ENCODE results near the gene MICU1.
"Not testable (repeated sequence)": the region's sequence is repeated elsewhere in the genome, so short reads cannot be mapped to it uniquely, and the experiment has no call there.

Gene MICU1

GRCh38 chr10:72459301-72459700 lies 166.6 kb downstream of the MICU1 start:
- TF ChIP-seq, protein P1, sequence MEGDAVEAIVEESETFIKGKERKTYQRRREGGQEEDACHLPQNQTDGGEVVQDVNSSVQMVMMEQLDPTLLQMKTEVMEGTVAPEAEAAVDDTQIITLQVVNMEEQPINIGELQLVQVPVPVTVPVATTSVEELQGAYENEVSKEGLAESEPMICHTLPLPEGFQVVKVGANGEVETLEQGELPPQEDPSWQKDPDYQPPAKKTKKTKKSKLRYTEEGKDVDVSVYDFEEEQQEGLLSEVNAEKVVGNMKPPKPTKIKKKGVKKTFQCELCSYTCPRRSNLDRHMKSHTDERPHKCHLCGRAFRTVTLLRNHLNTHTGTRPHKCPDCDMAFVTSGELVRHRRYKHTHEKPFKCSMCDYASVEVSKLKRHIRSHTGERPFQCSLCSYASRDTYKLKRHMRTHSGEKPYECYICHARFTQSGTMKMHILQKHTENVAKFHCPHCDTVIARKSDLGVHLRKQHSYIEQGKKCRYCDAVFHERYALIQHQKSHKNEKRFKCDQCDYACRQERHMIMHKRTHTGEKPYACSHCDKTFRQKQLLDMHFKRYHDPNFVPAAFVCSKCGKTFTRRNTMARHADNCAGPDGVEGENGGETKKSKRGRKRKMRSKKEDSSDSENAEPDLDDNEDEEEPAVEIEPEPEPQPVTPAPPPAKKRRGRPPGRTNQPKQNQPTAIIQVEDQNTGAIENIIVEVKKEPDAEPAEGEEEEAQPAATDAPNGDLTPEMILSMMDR (IDR thresholded peaks at IDR 0.05; ENCODE audit: low read depth, low read length): no peak
- no peak overlapping the region for H3K4me3 ChIP-seq (replicated peaks in 1 of 2; ENCODE audit: low read depth in 2 of 2, low read length in 2 of 2)
- no peak for DNase-seq (ENCODE audit: low read depth in 2 of 2)

DNA sequence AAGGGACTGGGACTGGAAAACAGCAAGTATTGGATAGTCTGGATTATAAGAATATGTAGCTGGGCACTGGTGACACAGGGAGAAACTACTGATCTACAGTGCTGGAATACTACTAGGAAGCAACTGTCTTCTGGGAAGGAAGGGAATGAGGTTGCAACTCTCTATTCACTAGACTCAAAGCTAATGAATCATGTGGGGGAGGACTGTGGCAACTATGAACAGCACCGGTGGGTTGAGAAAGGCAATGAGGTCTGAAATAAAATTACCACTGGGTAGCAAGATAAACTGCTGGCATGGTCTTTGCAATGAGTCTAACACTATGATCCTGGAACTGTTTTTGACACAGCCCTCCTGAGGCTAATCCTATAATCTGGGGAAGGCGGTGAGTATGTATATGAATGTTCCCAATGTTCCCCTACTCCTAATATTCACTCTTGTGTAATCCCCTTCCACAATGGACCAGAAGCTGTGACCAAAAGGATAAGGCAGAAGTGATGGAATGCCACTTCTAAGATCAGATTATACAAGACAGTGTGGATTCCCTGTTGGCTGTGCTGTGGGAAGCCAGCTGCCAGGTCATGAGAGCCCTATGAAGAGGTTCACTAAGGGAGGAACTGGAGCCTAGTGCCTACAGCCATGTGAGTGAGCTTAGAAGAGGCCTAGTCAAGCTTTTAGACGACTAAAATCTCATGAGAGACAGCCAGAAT lies 169.8 kb downstream of the MICU1 start:
- TF ChIP-seq, protein P1 (IDR thresholded peaks at IDR 0.05; ENCODE audit: low read depth, low read length): no peak
- no peak overlapping the region for H3K4me3 ChIP-seq (replicated peaks in 1 of 2; ENCODE audit: low read depth in 2 of 2, low read length in 2 of 2)
- peak; percentile 35 to 47 for DNase-seq (ENCODE audit: low read depth in 2 of 2)

DNA sequence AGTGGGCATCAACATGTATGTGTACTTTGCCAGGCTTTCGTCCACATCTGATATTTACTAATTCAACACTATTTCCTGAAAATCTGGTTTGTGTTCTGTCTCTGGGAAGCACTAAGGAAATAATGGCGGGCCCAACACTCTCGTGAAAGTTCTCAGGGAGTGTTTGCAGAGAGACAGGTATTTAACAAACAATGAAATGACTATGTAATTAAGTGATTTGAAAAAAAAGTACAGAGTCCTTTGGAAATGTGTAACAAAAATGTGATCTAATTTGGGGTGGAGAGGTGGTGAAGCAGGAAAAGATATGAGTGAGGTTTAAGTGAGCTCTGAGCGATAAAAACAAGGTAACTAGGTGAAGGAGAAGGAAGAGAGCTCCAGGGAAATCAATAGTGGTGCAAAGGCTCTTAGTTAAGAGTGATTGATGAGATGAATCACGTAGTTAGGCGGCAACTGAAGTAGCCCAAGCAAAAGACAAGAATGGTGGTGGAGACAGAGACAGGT lies 175.9 kb downstream of the MICU1 start:
- TF ChIP-seq, protein P1 (IDR thresholded peaks at IDR 0.05; ENCODE audit: low read depth, low read length): no peak
- no peak for DNase-seq (ENCODE audit: low read depth in 2 of 2)

GRCh38 chr10:72445851-72446250 lies 180.0 kb downstream of the MICU1 start:
- H3K4me3 ChIP-seq (replicated peaks in 1 of 2; ENCODE audit: low read depth in 2 of 2, low read length in 2 of 2): no peak overlapping the region
- no peak for DNase-seq (ENCODE audit: low read depth in 2 of 2)
- TF ChIP-seq, protein P1 (IDR thresholded peaks at IDR 0.05; ENCODE audit: low read depth, low read length): no peak

More for the DNA sequence above, 175.9 kb downstream of the MICU1 start:
- no peak overlapping the region for H3K4me3 ChIP-seq (replicated peaks in 1 of 2; ENCODE audit: low read depth in 2 of 2, low read length in 2 of 2)

- not testable (repeated sequence) for H3K4me3 ChIP-seq (replicated peaks in 1 of 2; ENCODE audit: low read depth in 2 of 2, low read length in 2 of 2); DNase-seq (ENCODE audit: low read depth in 2 of 2)
Measured at GRCh38 chr10:72442969-72443368, 182.9 kb downstream of the MICU1 start.

DNA sequence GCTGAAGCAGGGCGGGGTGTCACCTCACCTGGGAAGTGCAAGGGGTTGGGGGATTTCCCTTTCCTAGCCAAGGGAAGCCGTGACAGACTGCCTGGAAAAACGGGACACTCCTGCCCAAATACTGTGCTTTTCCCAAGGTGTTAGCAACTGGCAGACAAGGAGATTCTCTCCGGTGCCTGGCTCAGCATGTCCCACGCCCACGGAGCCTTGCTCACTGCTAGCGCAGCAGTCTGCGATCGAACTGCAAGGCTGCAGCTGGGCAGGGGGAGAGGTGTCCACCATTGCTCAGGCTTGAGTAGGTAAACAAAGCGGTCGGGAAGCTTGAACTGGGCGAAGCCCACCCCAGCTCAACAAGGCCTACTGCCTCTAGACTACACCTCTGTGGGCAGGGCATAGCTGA lies 190.3 kb downstream of the MICU1 start:
- TF ChIP-seq, protein P1 (IDR thresholded peaks at IDR 0.05; ENCODE audit: low read depth, low read length): no peak
- H3K4me3 ChIP-seq (replicated peaks in 1 of 2; ENCODE audit: low read depth in 2 of 2, low read length in 2 of 2): no peak overlapping the region
- no peak for DNase-seq (ENCODE audit: low read depth in 2 of 2)

DNA sequence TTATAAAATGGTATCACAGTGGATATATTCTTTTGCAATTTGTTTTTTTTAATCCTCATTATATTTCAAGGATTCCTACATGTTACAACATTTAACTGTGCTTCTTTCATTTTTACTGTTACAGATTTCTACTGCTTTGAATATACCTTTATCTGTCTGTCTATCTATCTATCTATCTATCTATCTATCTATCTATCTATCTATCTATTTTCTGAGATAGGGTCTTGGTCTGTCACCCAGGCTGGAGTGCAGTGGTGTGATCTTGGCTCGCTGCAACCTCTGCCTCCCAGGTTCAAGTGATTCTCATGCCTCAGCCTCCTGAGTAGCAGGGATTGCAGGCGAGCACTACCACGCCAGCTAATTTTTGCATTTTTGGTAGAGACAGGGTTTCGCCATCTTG lies 194.9 kb downstream of the MICU1 start:
- not testable (repeated sequence) for H3K4me3 ChIP-seq (replicated peaks in 1 of 2; ENCODE audit: low read depth in 2 of 2, low read length in 2 of 2); DNase-seq (ENCODE audit: low read depth in 2 of 2)

DNA sequence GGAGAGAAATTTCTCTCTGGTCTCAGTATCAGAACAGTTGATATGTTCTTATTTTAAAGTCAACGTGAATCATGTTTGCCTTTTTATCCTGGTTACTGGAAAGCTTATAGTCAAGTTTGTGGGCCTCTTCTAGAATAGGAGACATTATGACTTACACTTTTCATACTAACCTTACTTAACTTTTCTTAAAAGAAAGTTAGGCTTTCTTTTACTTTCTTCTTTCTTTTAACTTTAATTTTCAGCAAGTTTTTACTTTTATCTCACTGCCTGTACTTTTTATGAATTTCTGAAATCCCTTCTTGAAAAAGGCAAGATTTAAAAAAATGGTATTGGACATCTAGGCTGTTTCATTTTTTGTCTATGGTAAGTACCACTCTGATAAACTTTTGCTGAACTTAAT lies 195.9 kb downstream of the MICU1 start:
- DNase-seq (ENCODE audit: low read depth in 2 of 2): no peak
- TF ChIP-seq, protein P1 (IDR thresholded peaks at IDR 0.05; ENCODE audit: low read depth, low read length): no peak
- no peak overlapping the region for H3K4me3 ChIP-seq (replicated peaks in 1 of 2; ENCODE audit: low read depth in 2 of 2, low read length in 2 of 2)
